GM23248 (cell line): ENCODE data around the gene FN3KRP.

Experiments used
- EZH2 ChIP-seq: fragments of 200-600 bp; sonication (generic); IDR thresholded peaks from 2 replicates; pipeline ENCODE4 v1.6.1; 2018; ENCODE audit warnings: antibody characterized with exemption, mild to moderate bottlenecking; ENCODE audit not compliant: insufficient read depth, poor library complexity, severe bottlenecking
- EZH2phosphoT487 ChIP-seq: fragments of 200-600 bp; sonication (generic); IDR thresholded peaks from 2 replicates; pipeline ENCODE4 v1.6.1; 2018; ENCODE audit warnings: antibody characterized with exemption, moderate library complexity, mild to moderate bottlenecking, low read depth; ENCODE audit not compliant: insufficient read depth

DNA sequence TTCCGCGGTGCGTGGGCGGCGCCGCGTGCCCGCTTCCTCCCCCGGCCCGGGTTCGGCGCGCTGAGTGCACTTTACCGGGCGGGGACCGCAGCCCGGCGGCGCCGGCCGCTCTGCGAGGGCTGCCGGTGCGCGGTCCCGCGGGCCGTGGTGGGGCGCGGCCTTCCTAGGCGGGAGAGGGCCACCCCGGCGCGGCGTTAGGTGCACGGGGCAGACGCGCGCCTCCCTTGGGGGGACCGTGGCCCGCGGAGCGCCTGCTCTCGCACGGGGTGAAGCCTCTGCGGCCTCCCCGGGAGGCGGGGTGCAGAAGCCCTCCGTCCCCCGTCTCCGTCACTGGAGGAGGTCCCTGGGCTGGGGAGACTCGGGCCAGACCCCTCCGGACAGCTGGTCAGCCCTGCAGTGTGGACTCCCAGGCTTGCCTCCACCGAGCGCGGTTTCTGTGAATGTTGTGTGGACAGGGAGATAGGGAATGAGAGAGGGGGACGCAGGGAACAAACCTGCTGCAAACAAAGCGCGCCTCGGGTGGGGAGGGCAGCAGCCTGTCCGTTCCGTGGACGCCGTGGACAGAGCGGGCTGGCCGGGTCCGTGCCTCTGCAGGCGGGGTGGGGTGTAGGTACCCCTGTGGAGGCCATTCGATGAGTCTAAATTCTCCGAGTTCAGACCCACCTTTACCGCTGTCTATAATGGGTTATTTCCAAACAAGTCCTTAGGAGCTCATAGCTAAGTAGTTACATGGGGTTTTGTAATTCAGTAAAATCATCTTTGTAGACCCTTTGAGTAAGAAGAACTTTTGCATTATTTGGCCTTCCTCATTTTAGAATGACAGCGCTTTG lies 36.1 kb downstream of the FN3KRP start:
- TF ChIP-seq EZH2 (no peak), EZH2phosphoT487 (no peak)
